Activated CD8-positive, alpha-beta T cell treated with anti-CD3 and anti-CD28 coated beads for 36 hours (primary cell): ENCODE data around the gene ABCC8. TPM values are rescaled to one million over a fixed set of nuclear protein-coding genes. Genes with fewer than 3 reads are reported as not detected.
A peak's percentile ranks its signal among the peaks of the same experiment; 100 is the strongest.

Experiments
- ATAC-seq: fragments of 200-7000 bp; cut with Tn5 transposase; one replicate; pipeline ENCODE4 v1.10.0; 2021; ENCODE audit warnings: mild to moderate bottlenecking, moderate library complexity
- CTCF ChIA-PET: fragments of 350-600 bp; sonication (Branson Sonifier 250); formaldehyde crosslinking; loops from one replicate; lab custom pipeline; 2021; ENCODE audit warnings: antibody characterized with exemption; lab: Charles Lee
- POLR2A ChIA-PET: fragments of 350-600 bp; sonication (Branson Sonifier 250); formaldehyde crosslinking; loops from one replicate; lab custom pipeline; 2021; ENCODE audit warnings: antibody characterized with exemption; lab: Charles Lee
- DNase-seq: peaks from one replicate; pipeline ENCODE4 v3.0.0-alpha.2; 2020
- H3K27ac Mint-ChIP-seq: one replicate; pipeline ENCODE4 v1.8.0; 2021; ENCODE audit warnings: mild to moderate bottlenecking, mixed read lengths
- H3K27me3 Mint-ChIP-seq: one replicate; pipeline ENCODE4 v1.8.0; 2021; ENCODE audit warnings: mixed read lengths
- H3K36me3 Mint-ChIP-seq: one replicate; pipeline ENCODE4 v1.8.0; 2021; ENCODE audit warnings: low read depth, mixed read lengths
- H3K4me1 Mint-ChIP-seq: one replicate; pipeline ENCODE4 v1.8.0; 2021; ENCODE audit warnings: low read depth, mixed read lengths
- H3K4me3 Mint-ChIP-seq: one replicate; pipeline ENCODE4 v1.8.0; 2021; ENCODE audit warnings: mild to moderate bottlenecking, moderate library complexity, mixed read lengths
- H3K9me3 Mint-ChIP-seq: one replicate; pipeline ENCODE4 v1.8.0; 2021; ENCODE audit warnings: mixed read lengths
- CTCF ChIP-seq: fragments of 200-600 bp; IDR thresholded peaks from one replicate; pipeline ENCODE4 v1.8.0; 2022; ENCODE audit warnings: antibody characterized with exemption, mild to moderate bottlenecking
- intact Hi-C: fragments of 100-400 bp; cut with micrococcal nuclease; formaldehyde crosslinking; loops from one replicate; pipeline ENCODE4 v1.10.0; 2022
- total RNA-seq, 2 experiments: library from RNA; stranded (reverse); gene quantifications; one replicate each; pipeline ENCODE4 v1.2.3, GENCODE V29; 2021

ABCC8 gene
- total RNA-seq, 2 experiments from 2014 or later, result not detected

- no peak for TF ChIP-seq CTCF
- CTCF ChIA-PET, result interaction anchor here (1.7 kb wide), 1 partner anchor 59 kb away, joined by 3 read pairs; no protein-coding TSS in a partner anchor
- ATAC-seq (no peak), DNase-seq (no peak)
- H3K4me3 Mint-ChIP-seq, result no peak overlapping the region
- H3K4me1 Mint-ChIP-seq, result peaks cover 9% of the 10 kb centered on the region
- POLR2A ChIA-PET, result no interaction called here
- intact Hi-C loops, result no loop called here
- H3K27ac Mint-ChIP-seq, result no peak overlapping the region
- H3K36me3 Mint-ChIP-seq, result no peaks in the 10 kb centered on the region
- no peaks in the 10 kb centered on the region for H3K9me3 Mint-ChIP-seq
- peaks cover 15% of the 10 kb centered on the region for H3K27me3 Mint-ChIP-seq
Observed at GRCh38 chr11:17443000-17443399, 33.6 kb downstream of the ABCC8 start.

- no peaks in the 10 kb centered on the region for H3K9me3 Mint-ChIP-seq
- H3K27me3 Mint-ChIP-seq, result peaks cover 13% of the 10 kb centered on the region
- no peaks in the 10 kb centered on the region for H3K36me3 Mint-ChIP-seq
- ATAC-seq (peak; percentile 49), DNase-seq (peak; percentile 7)
- H3K4me1 Mint-ChIP-seq, result peaks cover 9% of the 10 kb centered on the region
- CTCF ChIA-PET, result no interaction called here
- TF ChIP-seq CTCF, result no peak
- H3K27ac Mint-ChIP-seq, result no peak overlapping the region
- POLR2A ChIA-PET, result no interaction called here
- no peak overlapping the region for H3K4me3 Mint-ChIP-seq
- intact Hi-C loops, result no loop called here
Observed at GRCh38 chr11:17439316-17439782, 37.3 kb downstream of the ABCC8 start.

- Mint-ChIP-seq H3K27me3 (peaks cover 13% of the 10 kb centered on the region), H3K36me3 (no peaks in the 10 kb centered on the region), H3K9me3 (no peaks in the 10 kb centered on the region), H3K27ac (no peak overlapping the region), H3K4me1 (peaks cover 9% of the 10 kb centered on the region), H3K4me3 (no peak overlapping the region)
- POLR2A ChIA-PET, result no interaction called here
- DNase-seq (no peak), ATAC-seq (no peak)
- CTCF ChIA-PET, result no interaction called here
- TF ChIP-seq CTCF, result no peak
- intact Hi-C loops, result no loop called here
Observed at GRCh38 chr11:17437366-17437765, 39.3 kb downstream of the ABCC8 start.

- Mint-ChIP-seq H3K9me3 (no peaks in the 10 kb centered on the region), H3K27ac (no peak overlapping the region), H3K27me3 (peaks cover 5% of the 10 kb centered on the region), H3K36me3 (no peaks in the 10 kb centered on the region), H3K4me3 (no peak overlapping the region), H3K4me1 (peaks cover 3% of the 10 kb centered on the region)
- TF ChIP-seq CTCF, result no peak
- ChIA-PET CTCF (interaction anchor here (0.6 to 1.5 kb wide), 4 partner anchors 44 to 204 kb away, joined by 3 to 6 read pairs (median 3); no protein-coding TSS in a partner anchor), POLR2A (no interaction called here)
- DNase-seq (no peak), ATAC-seq (no peak)
- intact Hi-C loops, result no loop called here
Observed at GRCh38 chr11:17434108-17434507, 42.5 kb downstream of the ABCC8 start.

- peaks cover 6% of the 10 kb centered on the region for H3K27me3 Mint-ChIP-seq
Observed at GRCh38 chr11:17432002-17432401, 44.6 kb downstream of the ABCC8 start.

More at GRCh38 chr11:17432002-17432401, 44.6 kb downstream of the ABCC8 start:
- CTCF ChIA-PET, result interaction anchor here (1.3 to 1.8 kb wide), 2 partner anchors 14 to 45 kb away, joined by 3 to 7 read pairs; no protein-coding TSS in a partner anchor
- no peak overlapping the region for H3K4me3 Mint-ChIP-seq
- ATAC-seq (no peak), DNase-seq (no peak)
- POLR2A ChIA-PET, result no interaction called here
- H3K36me3 Mint-ChIP-seq, result no peaks in the 10 kb centered on the region
- no peak for TF ChIP-seq CTCF
- intact Hi-C loops, result no loop called here
- no peak overlapping the region for H3K27ac Mint-ChIP-seq
- H3K4me1 Mint-ChIP-seq, result no peaks in the 10 kb centered on the region
- no peaks in the 10 kb centered on the region for H3K9me3 Mint-ChIP-seq
